ENCODE data around the gene TCF7L2. TPM values are rescaled to one million over a fixed set of nuclear protein-coding genes. Genes with fewer than 3 reads are reported as not detected.

TCF7L2 gene
- 18.1 to 24.3 TPM (median 21.0 TPM) in 5 replicates for total RNA-seq (2022; extraction: Qiagen RNA extraction; ENCODE audit: low read depth)

GRCh38 chr10:112949875-112950507 lies at the start of gene TCF7L2:
Gene TCF7L2, plus strand, starts transcription at chr10:112950247. Its CDS starts 510 bp downstream, at chr10:112950757.

